Thoracic aorta (tissue), 2 donors: ENCODE data around the gene NCOA3. TPM values are rescaled to one million over a fixed set of nuclear protein-coding genes. Genes with fewer than 3 reads are reported as not detected.

Experiments
- ATAC-seq: fragments of 150-250 bp; one replicate; pipeline ENCODE4 v1.8.0; 2017; ENCODE audit warnings: low read depth; ENCODE audit not compliant: insufficient number of reproducible peaks, low FRiP score
- DNase-seq: peaks from one replicate; pipeline ENCODE4 v3.0.0-alpha.2; 2020; ENCODE audit warnings: low spot score
- H3K27ac ChIP-seq, 2 donors: fragments of 200-600 bp; sonication (generic); 1 replicate in 1 of 2; 2 replicates in 1 of 2; pipeline ENCODE4 v1.5.1; 2016; ENCODE audit warnings: mild to moderate bottlenecking in 2 of 2, moderate library complexity in 2 of 2
- H3K27me3 ChIP-seq: fragments of 200-600 bp; sonication (generic); replicated peaks from 2 replicates; pipeline ENCODE4 v1.6.0; 2016; ENCODE audit warnings: mild to moderate bottlenecking; ENCODE audit not compliant: insufficient read depth
- H3K36me3 ChIP-seq: fragments of 200-600 bp; sonication (generic); one replicate; pipeline ENCODE4 v1.5.1; 2016
- H3K4me1 ChIP-seq, 2 donors: fragments of 200-600 bp; sonication (generic); 1 replicate in 1 of 2; 2 replicates in 1 of 2; pipeline versions ENCODE4 v1.5.1 to v1.6.0; 2016; ENCODE audit warnings: low read depth in 2 of 2, mild to moderate bottlenecking in 1 of 2; ENCODE audit not compliant: control insufficient read depth in 1 of 2
- H3K4me3 ChIP-seq: fragments of 200-600 bp; sonication (generic); 2 replicates; pipeline ENCODE4 v1.5.1; 2016; ENCODE audit warnings: mild to moderate bottlenecking
- H3K9me3 ChIP-seq: fragments of 200-600 bp; sonication (generic); 2 replicates; pipeline ENCODE4 v1.5.1; 2016
- total RNA-seq, 2 donors: library from RNA; depleted of rRNA; stranded (reverse); fragments of >200 nt; gene quantifications; one replicate each; pipeline versions ENCODE4 v1.1.0 to v1.2.3, GENCODE V29; 2016
- TF ChIP-seq, protein P1 (sequence below): fragments of 200-600 bp; sonication (generic); IDR thresholded peaks from one replicate; pipeline ENCODE4 v1.5.1; 2019; ENCODE audit warnings: antibody characterized with exemption

Gene NCOA3
- total RNA-seq, 2 donors from 2014 or later: 44.3 to 68.1 TPM

DNA sequence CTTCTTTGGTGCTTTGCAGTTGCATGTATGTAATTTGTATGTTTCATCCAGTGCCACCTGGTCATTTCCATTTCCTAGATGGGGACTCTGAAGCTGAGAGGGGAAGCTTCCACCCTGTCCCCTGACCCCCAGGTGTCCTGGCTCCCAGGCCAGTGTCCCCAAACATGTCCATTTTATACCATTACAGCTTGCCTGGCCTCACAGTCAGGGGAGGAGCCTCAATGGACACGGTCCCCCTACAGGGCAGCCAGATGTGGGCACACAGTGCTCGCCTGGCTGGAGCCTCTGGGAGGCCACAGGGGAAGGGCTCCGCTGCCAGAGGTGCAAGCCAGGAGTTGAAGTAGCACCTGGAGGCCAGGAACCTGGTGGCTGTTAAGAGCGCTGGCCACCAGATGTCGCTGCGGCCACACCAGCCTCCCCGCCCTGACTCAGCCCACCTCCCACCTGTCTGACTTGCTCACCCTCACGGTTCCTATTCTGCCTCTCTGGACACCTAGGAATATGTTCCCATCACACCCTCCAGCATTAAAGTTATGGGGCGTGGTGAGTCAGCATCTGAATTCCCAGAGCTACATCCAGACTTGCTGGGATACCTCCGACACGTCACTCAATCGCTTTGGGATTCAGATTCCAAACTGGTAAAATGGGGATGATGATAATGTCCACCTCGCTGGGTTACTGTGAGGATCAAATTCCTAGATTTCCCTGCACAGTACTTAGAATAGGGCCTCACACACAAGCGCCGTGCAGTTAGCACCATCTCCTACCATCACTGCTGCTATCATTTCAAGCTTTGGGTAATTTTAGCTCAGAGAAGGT lies 176.2 kb downstream of the NCOA3 start:
- ATAC-seq (no peak), DNase-seq (no peak)
- Histone ChIP-seq H3K36me3 (no peaks in the 10 kb centered on the region), H3K27ac (no peak overlapping the region), H3K27me3 (no peaks in the 10 kb centered on the region), H3K4me1 (no peaks in the 10 kb centered on the region), H3K4me3 (no peak overlapping the region), H3K9me3 (no peaks in the 10 kb centered on the region)
- TF ChIP-seq, protein P1, sequence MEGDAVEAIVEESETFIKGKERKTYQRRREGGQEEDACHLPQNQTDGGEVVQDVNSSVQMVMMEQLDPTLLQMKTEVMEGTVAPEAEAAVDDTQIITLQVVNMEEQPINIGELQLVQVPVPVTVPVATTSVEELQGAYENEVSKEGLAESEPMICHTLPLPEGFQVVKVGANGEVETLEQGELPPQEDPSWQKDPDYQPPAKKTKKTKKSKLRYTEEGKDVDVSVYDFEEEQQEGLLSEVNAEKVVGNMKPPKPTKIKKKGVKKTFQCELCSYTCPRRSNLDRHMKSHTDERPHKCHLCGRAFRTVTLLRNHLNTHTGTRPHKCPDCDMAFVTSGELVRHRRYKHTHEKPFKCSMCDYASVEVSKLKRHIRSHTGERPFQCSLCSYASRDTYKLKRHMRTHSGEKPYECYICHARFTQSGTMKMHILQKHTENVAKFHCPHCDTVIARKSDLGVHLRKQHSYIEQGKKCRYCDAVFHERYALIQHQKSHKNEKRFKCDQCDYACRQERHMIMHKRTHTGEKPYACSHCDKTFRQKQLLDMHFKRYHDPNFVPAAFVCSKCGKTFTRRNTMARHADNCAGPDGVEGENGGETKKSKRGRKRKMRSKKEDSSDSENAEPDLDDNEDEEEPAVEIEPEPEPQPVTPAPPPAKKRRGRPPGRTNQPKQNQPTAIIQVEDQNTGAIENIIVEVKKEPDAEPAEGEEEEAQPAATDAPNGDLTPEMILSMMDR: peak; percentile 78

DNA sequence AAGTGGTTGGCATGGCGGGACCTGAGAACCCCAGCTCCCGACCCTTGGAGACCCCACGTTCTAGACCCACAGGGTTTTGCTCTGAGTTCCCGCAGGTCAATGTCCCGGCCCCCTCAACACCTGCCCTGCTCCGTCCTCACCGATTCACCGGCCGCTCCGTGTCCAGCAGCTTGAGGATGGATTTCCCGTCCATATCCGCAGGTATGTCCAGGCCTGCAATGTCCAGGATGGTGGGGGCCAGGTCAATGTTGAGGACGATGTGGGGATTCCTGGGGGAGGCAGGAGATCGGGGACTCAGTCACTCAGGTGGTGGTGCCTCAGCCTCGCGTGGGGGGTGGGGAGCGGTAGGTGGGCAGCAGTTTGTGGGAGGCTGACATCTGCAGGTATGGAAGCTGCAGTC lies 176.8 kb downstream of the NCOA3 start:
- DNase-seq: no peak
- H3K36me3 ChIP-seq: no peaks in the 10 kb centered on the region
- H3K4me3 ChIP-seq: no peak overlapping the region
- H3K27ac ChIP-seq: no peak overlapping the region
- H3K27me3 ChIP-seq: no peaks in the 10 kb centered on the region
- H3K4me1 ChIP-seq: no peaks in the 10 kb centered on the region
- ATAC-seq: no peak
- no peaks in the 10 kb centered on the region for H3K9me3 ChIP-seq
- TF ChIP-seq, protein P1: no peak

DNA sequence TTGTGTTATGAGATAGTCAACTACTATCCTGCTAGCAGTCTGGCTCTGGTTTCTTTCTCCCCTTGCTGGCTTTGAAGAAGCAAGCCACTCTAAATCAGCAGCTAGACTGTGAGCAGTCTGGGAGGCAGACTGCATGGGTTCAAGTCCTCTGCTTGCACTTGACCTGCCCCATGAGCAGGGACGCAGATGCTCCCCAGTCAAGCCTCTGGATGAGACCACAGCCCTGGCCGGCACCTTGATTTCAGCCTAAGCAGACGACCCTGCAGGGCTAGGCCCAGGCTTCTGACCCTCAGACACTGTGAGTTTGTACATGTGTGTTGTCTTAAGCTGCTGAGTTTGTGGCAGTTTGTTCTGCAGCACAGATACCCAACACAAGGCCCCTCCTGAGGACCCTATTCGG lies 177.8 kb downstream of the NCOA3 start:
- Histone ChIP-seq H3K36me3 (no peaks in the 10 kb centered on the region), H3K27ac (no peak overlapping the region), H3K4me3 (no peak overlapping the region), H3K9me3 (no peaks in the 10 kb centered on the region), H3K27me3 (no peaks in the 10 kb centered on the region), H3K4me1 (no peaks in the 10 kb centered on the region)
- TF ChIP-seq, protein P1: no peak
- no peak for ATAC-seq
- DNase-seq: no peak

DNA sequence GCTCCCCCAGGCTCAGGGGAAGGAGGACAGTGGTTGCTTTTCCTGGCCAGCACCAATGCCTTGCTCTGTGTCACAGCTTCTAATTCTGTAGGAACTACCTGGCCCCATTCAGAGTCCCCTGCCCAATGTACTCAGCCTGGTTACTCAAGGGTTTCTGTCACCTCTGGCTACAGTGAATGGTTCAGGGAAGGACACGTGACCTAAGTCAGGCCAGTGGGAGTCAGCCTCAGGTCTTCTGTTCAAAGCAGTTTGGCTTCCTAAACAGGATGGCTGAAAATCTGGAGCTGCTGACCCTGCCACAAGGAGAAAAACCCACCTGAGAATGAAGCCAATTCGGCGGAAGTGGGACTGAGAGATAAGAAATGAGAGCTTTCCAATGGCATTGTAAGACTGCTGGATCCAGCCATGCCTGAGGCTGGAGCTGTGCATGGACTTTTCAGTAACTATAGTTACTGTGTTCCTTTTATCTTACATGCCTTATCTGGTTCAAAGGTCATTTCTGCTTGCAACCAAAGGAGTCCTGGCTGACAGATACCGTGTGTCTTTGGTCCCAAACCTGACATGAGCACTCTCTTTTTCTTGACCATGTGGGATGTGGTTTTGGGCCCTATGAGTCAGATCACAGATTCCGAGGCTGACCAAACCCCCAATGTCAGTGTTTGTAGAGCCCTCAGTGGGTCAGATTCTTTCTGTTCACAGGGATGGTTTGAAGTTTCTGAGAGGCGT lies 179.3 kb downstream of the NCOA3 start:
- H3K27me3 ChIP-seq: no peaks in the 10 kb centered on the region
- DNase-seq (no peak), ATAC-seq (no peak)
- no peaks in the 10 kb centered on the region for H3K36me3 ChIP-seq
- no peaks in the 10 kb centered on the region for H3K4me1 ChIP-seq
- TF ChIP-seq, protein P1: no peak
- H3K4me3 ChIP-seq: no peak overlapping the region
- H3K27ac ChIP-seq: no peak overlapping the region
- no peaks in the 10 kb centered on the region for H3K9me3 ChIP-seq

DNA sequence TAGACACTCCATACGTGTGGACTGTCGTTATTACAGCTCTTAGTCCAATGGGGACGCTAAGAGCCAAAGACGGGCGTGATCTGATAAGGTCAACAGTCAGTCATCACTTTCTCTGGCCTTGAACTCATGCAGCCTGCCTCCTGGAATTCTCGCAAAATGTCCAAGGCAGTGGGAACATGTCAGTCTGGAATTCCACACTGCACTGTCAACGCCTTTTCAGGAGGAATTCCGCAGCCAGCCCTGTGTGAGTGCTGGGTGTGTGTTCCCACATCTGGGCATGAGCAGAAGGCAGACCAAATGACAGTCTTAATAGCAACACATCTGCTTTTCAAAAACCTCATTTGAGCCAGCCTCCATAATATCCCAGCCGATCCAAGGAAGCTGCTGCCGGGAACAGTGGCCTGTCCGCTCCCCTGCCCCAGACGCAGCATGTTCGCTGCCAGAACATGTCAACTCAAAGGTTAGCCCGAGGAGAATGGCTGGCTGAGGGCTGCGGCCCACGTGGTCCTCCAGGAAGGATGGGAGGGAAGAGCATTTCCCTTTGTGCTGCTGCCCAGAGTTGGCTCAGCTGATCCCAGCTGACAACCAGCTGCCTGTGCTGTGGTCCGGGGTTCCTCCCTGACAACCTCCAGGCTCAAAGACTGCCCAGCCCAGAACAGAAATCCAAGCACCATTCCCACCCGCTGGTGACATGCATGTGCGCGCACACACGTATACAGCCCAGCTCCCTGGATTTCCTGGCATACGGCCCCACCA lies 180.5 kb downstream of the NCOA3 start:
- Histone ChIP-seq H3K4me1 (peaks cover 0 to 5% of the 10 kb centered on the region in 2 donors), H3K27ac (no peak overlapping the region), H3K4me3 (no peak overlapping the region), H3K36me3 (no peaks in the 10 kb centered on the region), H3K27me3 (no peaks in the 10 kb centered on the region), H3K9me3 (no peaks in the 10 kb centered on the region)
- DNase-seq: no peak
- no peak for ATAC-seq
- TF ChIP-seq, protein P1: no peak
